GM23248 (cell line): ENCODE data around the gene TCEAL4. TPM values are rescaled to one million over a fixed set of nuclear protein-coding genes. Genes with fewer than 3 reads are reported as not detected.

Source experiments
- DNase-seq: peaks from one replicate; pipeline ENCODE4 v3.0.0-alpha.2; 2015
- H2AFZ ChIP-seq: fragments of 200-600 bp; sonication (generic); 2 replicates; pipeline ENCODE4 v1.6.1; 2016; ENCODE audit warnings: antibody characterized with exemption
- H3F3A ChIP-seq: fragments of 200-600 bp; sonication (generic); 2 replicates; pipeline ENCODE4 v1.6.1; 2016; ENCODE audit warnings: mild to moderate bottlenecking, antibody characterized with exemption, mixed run types; ENCODE audit not compliant: insufficient read depth
- H3K27ac ChIP-seq: fragments of 200-600 bp; sonication (generic); 2 replicates; pipeline ENCODE4 v1.5.1; 2016; ENCODE audit warnings: mild to moderate bottlenecking
- H3K27me3 ChIP-seq: fragments of 200-600 bp; sonication (generic); replicated peaks from 2 replicates; pipeline ENCODE4 v1.6.1; 2016; ENCODE audit warnings: mild to moderate bottlenecking; ENCODE audit not compliant: insufficient read depth
- H3K36me3 ChIP-seq: fragments of 200-600 bp; sonication (generic); 2 replicates; pipeline ENCODE4 v1.6.1; 2016; ENCODE audit warnings: low read depth, mild to moderate bottlenecking
- H3K4me1 ChIP-seq: fragments of 200-600 bp; sonication (generic); 2 replicates; pipeline ENCODE4 v1.6.1; 2016; ENCODE audit warnings: mild to moderate bottlenecking; ENCODE audit not compliant: insufficient read depth
- H3K4me2 ChIP-seq: fragments of 200-600 bp; sonication (generic); one replicate; pipeline ENCODE4 v1.6.1; 2016; ENCODE audit warnings: mild to moderate bottlenecking; ENCODE audit not compliant: unreplicated experiment
- H3K4me3 ChIP-seq: fragments of 200-600 bp; sonication (generic); 2 replicates; pipeline ENCODE4 v1.5.1; 2016; ENCODE audit warnings: mild to moderate bottlenecking
- H3K79me2 ChIP-seq: fragments of 200-600 bp; sonication (generic); 2 replicates; pipeline ENCODE4 v1.6.1; 2016; ENCODE audit warnings: mild to moderate bottlenecking; ENCODE audit not compliant: insufficient read depth
- H3K9ac ChIP-seq: fragments of 200-600 bp; sonication (generic); 2 replicates; pipeline ENCODE4 v1.6.1; 2016; ENCODE audit warnings: mild to moderate bottlenecking
- H3K9me2 ChIP-seq: fragments of 200-600 bp; sonication (generic); 2 replicates; pipeline ENCODE4 v1.6.1; 2016; ENCODE audit warnings: mixed run types, mild to moderate bottlenecking, moderate library complexity; ENCODE audit not compliant: insufficient read depth
- H3K9me3 ChIP-seq: fragments of 200-600 bp; sonication (generic); one replicate; pipeline ENCODE4 v1.6.1; 2017; ENCODE audit warnings: low read depth
- H4K20me1 ChIP-seq: fragments of 200-600 bp; sonication (generic); 2 replicates; pipeline ENCODE4 v1.6.0; 2016; ENCODE audit not compliant: insufficient read depth
- EZH2 ChIP-seq: fragments of 200-600 bp; sonication (generic); IDR thresholded peaks from 2 replicates; pipeline ENCODE4 v1.6.1; 2018; ENCODE audit warnings: antibody characterized with exemption, mild to moderate bottlenecking; ENCODE audit not compliant: insufficient read depth, poor library complexity, severe bottlenecking
- EZH2phosphoT487 ChIP-seq: fragments of 200-600 bp; sonication (generic); IDR thresholded peaks from 2 replicates; pipeline ENCODE4 v1.6.1; 2018; ENCODE audit warnings: antibody characterized with exemption, moderate library complexity, mild to moderate bottlenecking, low read depth; ENCODE audit not compliant: insufficient read depth
- WGBS, 2 experiments: methylation state at CpG; one replicate each; pipeline ENCODE4 v1.1.6; 2015 to 2017; ENCODE audit warnings: low lambda C conversion rate in 2 of 2, low coverage in 1 of 2; ENCODE audit errors: missing lambda C conversion rate in 2 of 2; 5-methylcytosine and 5-hydroxymethylcytosine counted together
- in situ Hi-C: fragments of 300-500 bp; cut with MboI; formaldehyde crosslinking; loops from 2 replicates; pipeline ENCODE4 v1.15.0; 2020
- polyA plus RNA-seq: library from polyadenylated mRNA; unstranded; fragments of >200 nt; fragmentation: Nextera tagmentation; extraction: Ambion mirVana; gene quantifications from 2 replicates; pipeline ENCODE4 v1.2.1, GENCODE V29; 2016
- total RNA-seq: library from RNA; depleted of rRNA; stranded (reverse); fragments of >200 nt; shearing (Covaris generic); gene quantifications from 2 replicates; pipeline ENCODE4 v1.2.3, GENCODE V29; 2014

The TCEAL4 gene
- total and polyA plus RNA-seq, 2 experiments from 2014 or later, result 41.1 to 112 TPM

GRCh38 chrX:103538728-103539127 lies 46.6 kb upstream of the TCEAL4 start:
- no peaks in the 10 kb centered on the region; the same call in 1 of the 2 replicates for H3F3A ChIP-seq
- no peaks in the 10 kb centered on the region for H3K36me3 ChIP-seq
- H2AFZ ChIP-seq, result 0 out of 2 replicates have a peak overlapping the region, but pooled peaks have one; percentile 29
- no peaks in the 10 kb centered on the region for H3K9me2 ChIP-seq
- no peaks in the 10 kb centered on the region for H3K79me2 ChIP-seq
- no peak overlapping the region for H3K4me3 ChIP-seq
- H4K20me1 ChIP-seq, result no peaks in the 10 kb centered on the region
- peaks cover 22% of the 10 kb centered on the region for H3K4me1 ChIP-seq
- in situ Hi-C loops, result loop anchor here (10.0 kb wide), 1 partner anchor 146 kb away; the partner anchor contains the start of gene MORF4L2
- H3K27me3 ChIP-seq, result no peaks in the 10 kb centered on the region
- DNase-seq, result no peak
- no peaks in the 10 kb centered on the region for H3K9me3 ChIP-seq
- TF ChIP-seq EZH2, result no peak
- no peak overlapping the region for H3K4me2 ChIP-seq
- H3K9ac ChIP-seq, result no peak overlapping the region
- H3K27ac ChIP-seq, result no peak overlapping the region

DNA sequence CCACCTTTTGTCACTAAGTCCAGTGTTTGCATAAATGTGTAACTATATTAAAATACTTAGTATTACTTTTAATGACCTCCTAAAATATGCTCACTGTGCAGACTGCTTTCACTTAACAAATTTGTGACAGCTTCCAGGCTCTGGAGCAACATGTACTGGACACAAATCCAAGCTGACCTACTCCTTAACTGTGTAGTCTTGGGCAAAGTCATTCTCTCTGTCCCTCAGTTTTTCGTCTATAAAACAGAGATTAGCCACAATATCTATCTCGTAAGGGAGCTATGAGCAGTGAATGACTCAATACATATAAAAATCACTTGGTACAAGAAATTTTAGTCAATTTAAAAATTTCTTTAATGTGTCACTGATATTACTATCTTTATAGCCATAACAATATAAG lies 45.6 kb upstream of the TCEAL4 start:
- H4K20me1 ChIP-seq, result no peaks in the 10 kb centered on the region
- no peak overlapping the region for H3K9ac ChIP-seq
- peak overlapping the region; percentile 35; the same call in 1 of the 2 replicates for H3K27ac ChIP-seq
- H3K9me2 ChIP-seq, result no peaks in the 10 kb centered on the region
- no peaks in the 10 kb centered on the region for H3K9me3 ChIP-seq
- H3K27me3 ChIP-seq, result no peaks in the 10 kb centered on the region
- no peaks in the 10 kb centered on the region for H3K79me2 ChIP-seq
- no peak for TF ChIP-seq EZH2
- TF ChIP-seq EZH2phosphoT487, result no peak
- in situ Hi-C loops, result loop anchor here (10.0 kb wide), 1 partner anchor 145 kb away; the partner anchor contains the start of gene MORF4L2
- peak overlapping the region; percentile 35 for H3K4me2 ChIP-seq
- H3K36me3 ChIP-seq, result no peaks in the 10 kb centered on the region
- no peak overlapping the region for H3K4me3 ChIP-seq
- H2AFZ ChIP-seq, result no peak overlapping the region
- peaks cover 22% of the 10 kb centered on the region for H3K4me1 ChIP-seq
- no peaks in the 10 kb centered on the region; the same call in 1 of the 2 replicates for H3F3A ChIP-seq
- peak; percentile 25 for DNase-seq
- 7 to 8% methylated on average over 2 of the region's 2 CpGs for WGBS, 2 experiments

DNA sequence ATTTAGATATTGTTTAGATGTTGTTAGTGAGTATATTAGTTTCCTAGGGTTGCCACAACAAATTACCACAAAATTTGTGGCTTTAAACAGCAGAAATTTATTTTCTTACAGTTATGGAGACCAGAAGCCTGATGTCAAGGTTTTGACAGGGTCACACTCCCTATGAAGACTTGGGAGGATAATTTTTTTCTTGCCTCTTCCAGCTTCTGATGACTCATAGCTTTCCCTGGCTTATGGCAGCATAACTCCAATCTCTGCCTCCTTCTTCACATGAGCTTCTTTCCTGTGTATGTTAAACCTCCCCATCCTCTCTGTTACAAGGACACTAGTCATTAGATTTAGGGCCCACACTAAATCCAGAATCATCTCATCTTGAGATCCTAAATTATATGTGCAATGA lies 45.2 kb upstream of the TCEAL4 start:
- H3K4me2 ChIP-seq, result peak overlapping the region; percentile 35
- in situ Hi-C loops, result no loop called here

DNA sequence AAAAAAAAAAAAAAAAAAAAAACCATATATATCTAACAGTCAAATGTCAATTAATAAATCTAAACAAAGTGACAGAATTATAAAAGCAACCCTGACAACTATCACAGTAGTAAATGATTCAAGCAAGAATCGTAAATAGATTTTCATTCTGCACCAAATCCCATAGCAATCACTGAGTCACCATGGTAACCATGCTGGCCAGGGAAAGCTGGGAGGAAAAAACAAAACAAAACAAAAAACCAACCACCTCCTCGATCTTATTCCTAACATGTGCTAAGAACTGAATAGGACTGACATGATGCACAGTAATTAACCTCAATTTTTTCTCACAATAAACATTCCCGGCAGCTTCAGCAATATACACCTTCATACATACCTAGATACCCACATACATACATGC lies 35.4 kb upstream of the TCEAL4 start:
- Histone ChIP-seq H3K27ac (peak overlapping the region; percentile 69), H4K20me1 (no peaks in the 10 kb centered on the region), H3K27me3 (no peaks in the 10 kb centered on the region), H3K4me2 (peak overlapping the region; percentile 48), H3K9me3 (no peaks in the 10 kb centered on the region), H3F3A (peaks cover 7% of the 10 kb centered on the region; the same call in 1 of the 2 replicates), H3K4me3 (no peak overlapping the region), H3K36me3 (no peaks in the 10 kb centered on the region), H3K4me1 (peaks cover 8% of the 10 kb centered on the region; the same call in 1 of the 2 replicates), H3K79me2 (no peaks in the 10 kb centered on the region), H2AFZ (no peak overlapping the region), H3K9ac (peak overlapping the region; percentile 61), H3K9me2 (no peaks in the 10 kb centered on the region)
- peak; percentile 47 for DNase-seq
- in situ Hi-C loops, result loop anchor here (25.0 kb wide), 1 partner anchor 262 kb away; no protein-coding TSS in a partner anchor
- WGBS, 2 experiments, result 8% methylated on average over 3 of the region's 3 CpGs
- TF ChIP-seq EZH2phosphoT487 (no peak), EZH2 (no peak)

More for the DNA sequence above, 45.2 kb upstream of the TCEAL4 start:
- H3K9me3 ChIP-seq, result no peaks in the 10 kb centered on the region
- no peaks in the 10 kb centered on the region for H3K36me3 ChIP-seq
- no peak overlapping the region for H2AFZ ChIP-seq
- no peaks in the 10 kb centered on the region for H4K20me1 ChIP-seq
- no peak overlapping the region for H3K4me3 ChIP-seq
- H3K27me3 ChIP-seq, result no peaks in the 10 kb centered on the region
- H3F3A ChIP-seq, result no peaks in the 10 kb centered on the region; the same call in 1 of the 2 replicates
- no peaks in the 10 kb centered on the region for H3K79me2 ChIP-seq
- peak overlapping the region; percentile 35; the same call in 1 of the 2 replicates for H3K27ac ChIP-seq
- DNase-seq, result peak; percentile 74
- TF ChIP-seq EZH2phosphoT487 (no peak), EZH2 (no peak)
- no peak overlapping the region for H3K9ac ChIP-seq
- H3K9me2 ChIP-seq, result no peaks in the 10 kb centered on the region
- H3K4me1 ChIP-seq, result peaks cover 22% of the 10 kb centered on the region
